Left lung (tissue), 10 donors: ENCODE results near the gene ATCAY. TPM values are rescaled to one million over a fixed set of nuclear protein-coding genes. Genes with fewer than 3 reads are reported as not detected.

Source experiments
- ATAC-seq: fragments of 200-7000 bp; cut with Tn5 transposase; one replicate; pipeline ENCODE4 v1.9.1; 2020; ENCODE audit warnings: moderate library complexity
- DNase-seq, 4 donors: peaks; one replicate each; pipeline ENCODE4 v3.0.0-alpha.2; 2013 to 2020
- H3K27ac ChIP-seq, 2 donors: fragments of 200-600 bp; sonication (generic) in 1 of 2; one replicate each; pipeline versions ENCODE4 v1.5.0 to v1.8.0; 2020 to 2021
- H3K27me3 ChIP-seq, 2 donors: fragments of 200-600 bp; sonication (generic) in 1 of 2; one replicate each; pipeline versions ENCODE4 v1.5.0 to v1.8.0; 2020 to 2021
- H3K36me3 ChIP-seq, 2 donors: fragments of 200-600 bp; sonication (generic) in 1 of 2; one replicate each; pipeline versions ENCODE4 v1.5.0 to v1.8.0; 2020 to 2021
- H3K4me1 ChIP-seq, 2 donors: fragments of 200-600 bp; one replicate each; pipeline ENCODE4 v1.8.0; 2021
- H3K4me3 ChIP-seq, 2 donors: fragments of 200-600 bp; sonication (generic) in 1 of 2; one replicate each; pipeline versions ENCODE4 v1.5.0 to v1.8.0; 2020 to 2021; ENCODE audit warnings: mild to moderate bottlenecking in 1 of 2
- H3K9me3 ChIP-seq, 2 donors: fragments of 200-600 bp; sonication (generic) in 1 of 2; one replicate each; pipeline versions ENCODE4 v1.5.0 to v1.8.0; 2020 to 2021
- CTCF ChIP-seq, 2 donors: fragments of 200-600 bp; sonication (generic) in 1 of 2; IDR thresholded peaks; one replicate each; pipeline versions ENCODE4 v1.5.0 to v1.8.0; 2021; ENCODE audit warnings: antibody characterized with exemption in 2 of 2
- intact Hi-C, 2 donors: fragments of 100-400 bp; cut with DNase I; formaldehyde crosslinking; loops; one replicate each; pipeline versions ENCODE4 v1.11.2 to v1.14.2; 2022
- microRNA-seq, 2 donors: library from miRNA; unstranded; fragments of <30 nt; microRNA quantifications; one replicate each; pipeline ENCODE4, GENCODE V29; 2019
- polyA plus RNA-seq, 6 donors: library from polyadenylated mRNA; unstranded; fragments of 120-200 nt; gene quantifications; one replicate each; pipeline ENCODE4 v1.2.1, GENCODE V29; 2013; ENCODE audit not compliant: insufficient read length in 6 of 6
- total RNA-seq, 2 donors: library from RNA; stranded (reverse); fragmentation: NEBNext Ultra II Directional; extraction: Animal tissue kit (Norgen Biotek cat#: 25700); gene quantifications; one replicate each; pipeline ENCODE4 v1.2.1, GENCODE V29; 2021
- donor health status: DM: no; HTN: yes; CAD: no.
- donor health status: DM: no; HTN: no; CAD: no.

The ATCAY gene
- total and polyA plus RNA-seq, 8 donors = 0.14 to 0.34 (median 0.16) TPM; not detected in 2

GRCh38 chr19:3975637-3976087 is 95.2 kb downstream of the ATCAY start:
- Histone ChIP-seq H3K36me3 (peaks cover 8 to 66% of the 10 kb centered on the region in 2 donors), H3K27me3 (no peaks in the 10 kb centered on the region), H3K4me3 (no peak overlapping the region), H3K9me3 (no peaks in the 10 kb centered on the region), H3K27ac (no peak overlapping the region), H3K4me1 (peaks cover 0 to 34% of the 10 kb centered on the region in 2 donors)
- DNase-seq = no peak
- ATAC-seq = no peak
- intact Hi-C loops = no loop called here
- no peak for TF ChIP-seq CTCF (IDR thresholded peaks at IDR 0.05)

GRCh38 chr19:3976495-3977241 is 96.2 kb downstream of the ATCAY start:
- no peak for ATAC-seq
- H3K9me3 ChIP-seq = no peaks in the 10 kb centered on the region
- no peaks in the 10 kb centered on the region for H3K27me3 ChIP-seq
- TF ChIP-seq CTCF (IDR thresholded peaks at IDR 0.05) = no peak
- no peak for DNase-seq
- H3K4me1 ChIP-seq = peaks cover 0 to 39% of the 10 kb centered on the region in 2 donors
- peaks cover 16 to 76% of the 10 kb centered on the region in 2 donors for H3K36me3 ChIP-seq
- intact Hi-C loops = no loop called here
- no peak overlapping the region for H3K27ac ChIP-seq
- no peak overlapping the region for H3K4me3 ChIP-seq

Small RNA genes lying within 50 kb of the gene (microRNA-seq; reads per million reads assigned to microRNA genes)
- 0 reads per million in 2 donors for gene MIR637

Other genes with a start within 250 kb of the ATCAY start
- 10 to 100 TPM; 38.7 to 42.2 TPM for gene PIP5K1C, start 180.2 kb upstream of the ATCAY start, total RNA-seq
- gene PIP5K1C, start 180.2 kb upstream of the ATCAY start, polyA plus RNA-seq = 10 to 100 TPM; 20.2 to 31.0 (median 25.5) TPM
- 10 to 100 TPM; 33.8 to 36.2 TPM for gene TJP3, start 172.3 kb upstream of the ATCAY start, total RNA-seq
- 10 to 100 TPM; 11.2 to 17.9 (median 15.1) TPM for gene TJP3, start 172.3 kb upstream of the ATCAY start, polyA plus RNA-seq
- 10 to 100 TPM; 22.1 to 24.7 TPM for gene APBA3, start 119.0 kb upstream of the ATCAY start, total RNA-seq
- 10 to 100 TPM; 15.5 to 21.9 (median 18.6) TPM for gene APBA3, start 119.0 kb upstream of the ATCAY start, polyA plus RNA-seq
- 10 to 100 TPM; 52.4 to 59.1 TPM for gene MRPL54, start 118.0 kb upstream of the ATCAY start, total RNA-seq
- gene MRPL54, start 118.0 kb upstream of the ATCAY start, polyA plus RNA-seq = 10 to 100 TPM; 24.4 to 33.6 (median 29.7) TPM
- not detected for gene RAX2, start 108.5 kb upstream of the ATCAY start, total RNA-seq
- gene RAX2, start 108.5 kb upstream of the ATCAY start, polyA plus RNA-seq = under 1 TPM in 1 of 6 donors, not detected in 5; 0.08 TPM
- 1 to 10 TPM; 6.6 to 9.1 TPM for gene MATK, start 94.3 kb upstream of the ATCAY start, total RNA-seq
- 1 to 10 TPM; 1.1 to 2.9 (median 1.6) TPM for gene MATK, start 94.3 kb upstream of the ATCAY start, polyA plus RNA-seq
- gene ZFR2, start 11.6 kb upstream of the ATCAY start, total RNA-seq = under 1 TPM; 0.26 to 0.52 TPM
- under 1 TPM; 0.18 to 0.99 (median 0.54) TPM for gene ZFR2, start 11.6 kb upstream of the ATCAY start, polyA plus RNA-seq
- under 1 TPM; 0.32 to 0.50 TPM for gene NMRK2, start 52.4 kb downstream of the ATCAY start, total RNA-seq
- not detected for gene NMRK2, start 52.4 kb downstream of the ATCAY start, polyA plus RNA-seq
- gene DAPK3, start 90.4 kb downstream of the ATCAY start, total RNA-seq = 10 to 100 TPM; 62.1 to 70.7 TPM
- gene DAPK3, start 90.4 kb downstream of the ATCAY start, polyA plus RNA-seq = 10 to 100 TPM; 35.6 to 48.4 (median 42.2) TPM
- gene EEF2, start 104.8 kb downstream of the ATCAY start, total RNA-seq = 1,000 to 10,000 TPM; 1,865 to 2,064 TPM
- 1,000 to 10,000 TPM; 1,467 to 1,883 (median 1,686) TPM for gene EEF2, start 104.8 kb downstream of the ATCAY start, polyA plus RNA-seq
- gene PIAS4, start 127.1 kb downstream of the ATCAY start, total RNA-seq = 10 to 100 TPM; 24.3 to 26.9 TPM
- 10 to 100 TPM; 20.9 to 29.9 (median 23.0) TPM for gene PIAS4, start 127.1 kb downstream of the ATCAY start, polyA plus RNA-seq
- gene ZBTB7A, start 186.2 kb downstream of the ATCAY start, total RNA-seq = 10 to 100 TPM; 38.8 to 49.5 TPM
- gene ZBTB7A, start 186.2 kb downstream of the ATCAY start, polyA plus RNA-seq = 10 to 100 TPM in 3 of 6 donors, 1 to 10 TPM in 3; 7.1 to 14.3 (median 10.5) TPM
- gene MAP2K2, start 243.4 kb downstream of the ATCAY start, total RNA-seq = 100 to 1,000 TPM; 129 to 143 TPM
- 100 to 1,000 TPM in 5 of 6 donors, 10 to 100 TPM in 1; 97.2 to 121 (median 111) TPM for gene MAP2K2, start 243.4 kb downstream of the ATCAY start, polyA plus RNA-seq